Epithelial cell of proximal tubule (primary cell): ENCODE measurements around the gene TMEM125. TPM values are rescaled to one million over a fixed set of nuclear protein-coding genes. Genes with fewer than 3 reads are reported as not detected.

ENCODE experiments used
- DNase-seq: peaks from one replicate; pipeline ENCODE4 v3.0.0-alpha.2; 2011; ENCODE audit warnings: low read depth
- H3K4me3 ChIP-seq: 2 replicates; pipeline ENCODE4 v1.5.1; 2011; ENCODE audit warnings: low read depth, mild to moderate bottlenecking, low read length
- CTCF ChIP-seq: conservative IDR thresholded peaks from 2 replicates; pipeline ENCODE4 v1.5.1; 2012; ENCODE audit warnings: low read depth, mild to moderate bottlenecking, low read length
- total RNA-seq: library from RNA; depleted of rRNA; stranded (reverse); fragments of >200 nt; gene quantifications from 2 replicates; pipeline ENCODE4 v1.2.3, GENCODE V29; 2015

Gene TMEM125
- total RNA-seq, 1 donor from 2014 or later = 7.0 TPM

- DNase-seq = no peak
- TF ChIP-seq CTCF = no peak
- H3K4me3 ChIP-seq = no peak overlapping the region
Observed at GRCh38 chr1:43299101-43299500, 29.3 kb downstream of the TMEM125 start.

- H3K4me3 ChIP-seq = no peak within 1 kb of the TSS
- DNase-seq = no peak
Observed at GRCh38 chr1:43300378-43301094, 30.8 kb downstream of the TMEM125 start, which contains the start of gene TIE1. TSS of gene TIE1 (plus strand) at chr1:43300982. CDS start at chr1:43301072, 90 bp downstream.

GRCh38 chr1:43302201-43302600 lies 32.4 kb downstream of the TMEM125 start:
- no peak for DNase-seq
- no peak overlapping the region for H3K4me3 ChIP-seq
- no peak for TF ChIP-seq CTCF

More at GRCh38 chr1:43300378-43301094, 30.8 kb downstream of the TMEM125 start, which contains the start of gene TIE1:
- no peak for TF ChIP-seq CTCF

GRCh38 chr1:43302721-43303470 lies 33.1 kb downstream of the TMEM125 start:
- TF ChIP-seq CTCF = no peak
- no peak overlapping the region for H3K4me3 ChIP-seq
- DNase-seq = no peak

GRCh38 chr1:43303471-43304313 lies 33.9 kb downstream of the TMEM125 start:
- DNase-seq = no peak
- TF ChIP-seq CTCF = no peak

GRCh38 chr1:43304314-43304681 lies 34.5 kb downstream of the TMEM125 start:
- no peak for TF ChIP-seq CTCF
- DNase-seq = no peak
- no peak overlapping the region for H3K4me3 ChIP-seq

More at GRCh38 chr1:43303471-43304313, 33.9 kb downstream of the TMEM125 start:
- H3K4me3 ChIP-seq = no peak overlapping the region
